CD4-positive, alpha-beta memory T cell (primary cell): ENCODE measurements around the gene ST3GAL2. TPM values are rescaled to one million over a fixed set of nuclear protein-coding genes. Genes with fewer than 3 reads are reported as not detected.
A peak's percentile ranks its signal among the peaks of the same experiment; 100 is the strongest.
"Not testable (repeated sequence)": the region's sequence is repeated elsewhere in the genome, so short reads cannot be mapped to it uniquely, and the experiment has no call there.

Experiments
- CTCF ChIA-PET: fragments of 350-600 bp; sonication (Branson Sonifier 250); formaldehyde crosslinking; loops from one replicate; lab custom pipeline; 2021; ENCODE audit warnings: inconsistent platforms; ENCODE audit not compliant: partially characterized antibody; lab: Charles Lee
- POLR2A ChIA-PET: fragments of 350-600 bp; sonication (Branson Sonifier 250); formaldehyde crosslinking; loops from one replicate; lab custom pipeline; 2021; ENCODE audit not compliant: partially characterized antibody; lab: Charles Lee
- DNase-seq, 5 donors: peaks; one replicate each; pipeline versions ENCODE4 v3.0.0 to v3.0.0-alpha.2; 2020 to 2022; ENCODE audit warnings: mixed read lengths in 1 of 5
- H3K27ac ChIP-seq: one replicate; pipeline ENCODE4 v1.7.0; 2013; ENCODE audit warnings: low read depth, low read length
- H3K27me3 ChIP-seq: 2 replicates; pipeline ENCODE4 v1.7.0; 2013; ENCODE audit warnings: mild to moderate bottlenecking, low read length, moderate library complexity; ENCODE audit not compliant: insufficient read depth
- H3K36me3 ChIP-seq: 2 replicates; pipeline ENCODE4 v1.7.0; 2013; ENCODE audit warnings: mild to moderate bottlenecking, low read length, moderate library complexity; ENCODE audit not compliant: insufficient read depth
- H3K4me1 ChIP-seq: 2 replicates; pipeline ENCODE4 v1.7.0; 2013; ENCODE audit warnings: mild to moderate bottlenecking, low read length, moderate library complexity; ENCODE audit not compliant: insufficient read depth
- H3K4me3 ChIP-seq, 2 donors: one replicate each; pipeline ENCODE4 v1.7.0; 2013; ENCODE audit warnings: low read length in 2 of 2, mild to moderate bottlenecking in 1 of 2
- H3K9me3 ChIP-seq, 2 donors: one replicate each; pipeline ENCODE4 v1.7.0; 2013; ENCODE audit warnings: low read length in 2 of 2, control low read depth in 1 of 2; ENCODE audit not compliant: control insufficient read depth in 1 of 2
- H3K27ac Mint-ChIP-seq, 7 donors: one replicate each; pipeline ENCODE4 v1.8.0; 2020 to 2021; ENCODE audit warnings: mixed read lengths in 7 of 7, mild to moderate bottlenecking in 6 of 7, inconsistent platforms in 3 of 7, moderate library complexity in 3 of 7
- H3K27me3 Mint-ChIP-seq, 2 donors: one replicate each; pipeline ENCODE4 v1.8.0; 2020 to 2021; ENCODE audit warnings: mixed read lengths in 2 of 2
- H3K36me3 Mint-ChIP-seq, 2 donors: one replicate each; pipeline ENCODE4 v1.8.0; 2020 to 2021; ENCODE audit warnings: mixed read lengths in 2 of 2, inconsistent platforms in 1 of 2, mild to moderate bottlenecking in 1 of 2
- H3K4me1 Mint-ChIP-seq, 4 donors: one replicate each; pipeline ENCODE4 v1.8.0; 2020 to 2021; ENCODE audit warnings: mixed read lengths in 4 of 4, mild to moderate bottlenecking in 1 of 4
- H3K4me3 Mint-ChIP-seq, 8 donors: one replicate each; pipeline ENCODE4 v1.8.0; 2020 to 2021; ENCODE audit warnings: mixed read lengths in 8 of 8, mild to moderate bottlenecking in 7 of 8, moderate library complexity in 6 of 8, inconsistent platforms in 3 of 8
- H3K9me3 Mint-ChIP-seq, 8 donors: one replicate each; pipeline ENCODE4 v1.8.0; 2020 to 2021; ENCODE audit warnings: mixed read lengths in 8 of 8, mild to moderate bottlenecking in 5 of 8, inconsistent platforms in 3 of 8, moderate library complexity in 1 of 8
- intact Hi-C: fragments of 100-400 bp; cut with micrococcal nuclease; formaldehyde crosslinking; loops from one replicate; pipeline ENCODE4 v1.15.1; 2023
- polyA plus RNA-seq, 2 donors: library from polyadenylated mRNA; unstranded; fragments of 300-500 nt; fragmentation: Illumina TruSeq; gene quantifications; one replicate each; pipeline ENCODE4 v1.2.3, GENCODE V29; 2021
- total RNA-seq, 2 experiments: library from RNA; stranded (reverse); gene quantifications; one replicate each; pipeline ENCODE4 v1.2.3, GENCODE V29; 2021

ST3GAL2 gene
- total and polyA plus RNA-seq, 4 experiments from 2014 or later = 10.0 to 30.8 (median 21.7) TPM

DNA sequence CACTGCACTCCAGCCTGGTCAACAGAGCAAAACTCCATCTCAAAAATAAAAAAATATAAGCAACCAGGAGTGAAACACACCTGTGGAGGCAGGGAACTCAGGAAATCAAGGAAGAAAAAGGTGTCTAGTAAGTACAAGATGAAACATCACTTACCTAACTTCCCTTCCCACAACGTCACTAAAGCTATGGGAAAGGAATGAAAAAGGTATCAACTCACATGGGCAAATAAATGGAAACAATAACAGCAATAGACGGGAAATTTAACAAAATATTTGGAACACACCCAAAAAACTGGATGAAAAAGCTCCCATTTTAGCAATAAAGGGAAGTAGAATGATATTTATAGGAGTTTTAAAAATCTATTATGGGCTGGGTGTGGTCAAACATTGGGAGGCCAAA is 61.1 kb downstream of the ST3GAL2 start:
- no peaks in the 10 kb centered on the region for H3K27me3 Mint-ChIP-seq
- intact Hi-C loops = no loop called here
- H3K4me1 Mint-ChIP-seq = peaks cover 5 to 28% (median 13%) of the 10 kb centered on the region in 4 donors
- H3K27ac ChIP-seq = no peak overlapping the region
- no peaks in the 10 kb centered on the region for H3K9me3 ChIP-seq
- CTCF ChIA-PET = interaction anchor here (0.7 to 3.2 kb wide), 2 partner anchors 18 to 123 kb away, joined by 3 to 9 read pairs; no protein-coding TSS in a partner anchor
- POLR2A ChIA-PET = interaction anchor here (0.7 to 6.5 kb wide), 5 partner anchors 8 to 147 kb away, joined by 3 to 58 read pairs (median 3); partner anchors contain the start of genes COG4 and SF3B3
- H3K4me3 ChIP-seq = no peak overlapping the region
- H3K36me3 Mint-ChIP-seq = peaks cover 13 to 33% of the 10 kb centered on the region in 2 donors
- DNase-seq = no peak
- no peaks in the 10 kb centered on the region for H3K9me3 Mint-ChIP-seq
- no peaks in the 10 kb centered on the region for H3K27me3 ChIP-seq
- peaks cover 7% of the 10 kb centered on the region for H3K36me3 ChIP-seq
- H3K4me1 ChIP-seq = peaks cover 19% of the 10 kb centered on the region
- peak overlapping the region in 6 of 8 donors; percentile 14 to 48 (median 26) for H3K4me3 Mint-ChIP-seq
- H3K27ac Mint-ChIP-seq = peak overlapping the region in 5 of 7 donors; percentile 5 to 75 (median 50)

DNA sequence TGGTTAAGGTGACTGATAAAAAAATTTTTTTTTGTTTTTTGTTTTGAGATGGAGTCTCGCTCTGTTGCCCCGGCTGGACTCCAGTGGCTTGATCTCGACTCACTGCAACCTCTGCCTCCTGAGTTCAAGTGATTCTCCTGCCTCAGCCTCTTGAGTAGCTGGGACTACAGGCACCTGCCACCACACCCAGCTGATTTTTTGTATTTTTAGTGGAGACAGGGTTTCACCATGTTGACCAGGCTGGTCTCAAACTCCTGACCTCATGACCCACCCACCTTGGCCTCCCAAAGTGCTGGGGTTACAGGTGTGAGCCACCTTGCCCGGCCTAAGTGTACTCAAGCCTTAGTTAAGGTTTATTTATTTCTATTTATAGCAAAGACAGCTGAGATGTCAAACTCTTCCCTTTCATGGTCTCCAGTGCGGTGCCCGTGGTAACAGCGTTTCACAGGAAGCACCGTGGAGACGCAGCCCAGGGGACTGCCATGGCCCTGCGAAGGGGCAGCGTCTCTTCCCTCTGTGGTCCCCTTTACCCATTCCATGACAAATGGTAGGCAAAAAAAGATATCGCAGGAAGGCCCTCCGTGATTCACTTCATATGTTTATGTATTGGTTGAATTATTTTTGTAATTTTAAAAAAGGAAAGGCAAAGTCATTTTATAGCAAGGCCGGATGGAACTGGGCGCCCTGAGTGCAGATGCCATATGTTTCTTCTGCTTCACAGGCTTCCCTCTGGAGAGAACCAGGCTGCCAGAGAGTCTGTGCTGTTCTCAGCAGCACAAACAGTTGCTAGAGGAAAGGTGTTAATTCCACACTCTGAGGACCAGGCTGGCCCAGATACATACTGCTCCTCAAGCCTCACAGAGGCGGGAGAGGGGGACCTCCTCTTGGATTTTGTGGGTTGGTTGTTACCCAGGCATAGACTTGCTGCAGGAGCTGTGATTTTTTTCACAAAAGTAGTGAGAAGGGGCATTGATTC is 63.0 kb downstream of the ST3GAL2 start:
- Mint-ChIP-seq H3K36me3 (peaks cover 17 to 43% of the 10 kb centered on the region in 2 donors), H3K27me3 (no peaks in the 10 kb centered on the region), H3K9me3 (no peaks in the 10 kb centered on the region), H3K4me3 (peak overlapping the region in 1 of 8 donors; percentile 17), H3K4me1 (peaks cover 4 to 22% (median 11%) of the 10 kb centered on the region in 4 donors), H3K27ac (peak overlapping the region in 3 of 7 donors; percentile 25 to 64 (median 54))
- DNase-seq = no peak
- Histone ChIP-seq H3K27ac (no peak overlapping the region), H3K4me1 (peaks cover 14% of the 10 kb centered on the region), H3K4me3 (no peak overlapping the region), H3K36me3 (peaks cover 19% of the 10 kb centered on the region), H3K9me3 (no peaks in the 10 kb centered on the region), H3K27me3 (no peaks in the 10 kb centered on the region)
- intact Hi-C loops = no loop called here
- CTCF ChIA-PET = interaction anchor here (3.2 kb wide), 1 partner anchor 16 kb away, joined by 9 read pairs; no protein-coding TSS in a partner anchor
- POLR2A ChIA-PET = interaction anchor here (1.2 to 1.8 kb wide), 3 partner anchors 27 to 78 kb away, joined by 3 to 8 read pairs (median 4); partner anchors contain the start of genes DDX19A and FCSK

DNA sequence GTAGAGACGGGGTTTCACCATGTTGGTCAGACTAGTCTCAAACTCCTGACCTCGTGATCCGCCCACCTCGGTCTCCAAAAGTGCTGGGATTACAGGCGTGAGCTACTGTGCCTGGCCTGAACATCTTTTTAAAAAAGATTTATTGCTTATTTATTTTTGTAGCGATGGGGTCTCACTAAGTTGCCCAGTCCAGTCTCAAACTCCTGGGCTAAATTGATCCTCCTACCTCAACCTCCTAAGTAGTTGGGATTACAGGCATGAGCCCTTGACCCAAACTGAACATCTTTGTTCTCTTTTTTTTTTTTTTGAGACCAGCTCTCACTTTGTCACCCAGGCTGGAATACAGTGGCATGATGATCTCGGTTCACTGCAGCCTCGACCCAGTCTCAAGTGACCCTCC is 64.7 kb downstream of the ST3GAL2 start:
- no peaks in the 10 kb centered on the region for H3K9me3 ChIP-seq
- ChIA-PET CTCF (interaction anchor here (2.0 kb wide), 1 partner anchor 279 kb away, joined by 10 read pairs; no protein-coding TSS in a partner anchor), POLR2A (interaction anchor here (0.7 to 1.8 kb wide), 3 partner anchors 27 to 80 kb away, joined by 4 to 8 read pairs (median 4); partner anchors contain the start of genes DDX19A and FCSK)
- intact Hi-C loops = no loop called here
- no peak overlapping the region for H3K4me3 ChIP-seq
- H3K36me3 ChIP-seq = peaks cover 21% of the 10 kb centered on the region
- no peak for DNase-seq
- Mint-ChIP-seq H3K27ac (peak overlapping the region in 3 of 7 donors; percentile 43 to 81 (median 53)), H3K4me1 (peaks cover 5 to 15% (median 10%) of the 10 kb centered on the region in 4 donors), H3K9me3 (no peaks in the 10 kb centered on the region), H3K27me3 (no peaks in the 10 kb centered on the region), H3K4me3 (no peak overlapping the region), H3K36me3 (peaks cover 23 to 47% of the 10 kb centered on the region in 2 donors)
- no peak overlapping the region for H3K27ac ChIP-seq
- no peaks in the 10 kb centered on the region for H3K27me3 ChIP-seq
- H3K4me1 ChIP-seq = peaks cover 8% of the 10 kb centered on the region

DNA sequence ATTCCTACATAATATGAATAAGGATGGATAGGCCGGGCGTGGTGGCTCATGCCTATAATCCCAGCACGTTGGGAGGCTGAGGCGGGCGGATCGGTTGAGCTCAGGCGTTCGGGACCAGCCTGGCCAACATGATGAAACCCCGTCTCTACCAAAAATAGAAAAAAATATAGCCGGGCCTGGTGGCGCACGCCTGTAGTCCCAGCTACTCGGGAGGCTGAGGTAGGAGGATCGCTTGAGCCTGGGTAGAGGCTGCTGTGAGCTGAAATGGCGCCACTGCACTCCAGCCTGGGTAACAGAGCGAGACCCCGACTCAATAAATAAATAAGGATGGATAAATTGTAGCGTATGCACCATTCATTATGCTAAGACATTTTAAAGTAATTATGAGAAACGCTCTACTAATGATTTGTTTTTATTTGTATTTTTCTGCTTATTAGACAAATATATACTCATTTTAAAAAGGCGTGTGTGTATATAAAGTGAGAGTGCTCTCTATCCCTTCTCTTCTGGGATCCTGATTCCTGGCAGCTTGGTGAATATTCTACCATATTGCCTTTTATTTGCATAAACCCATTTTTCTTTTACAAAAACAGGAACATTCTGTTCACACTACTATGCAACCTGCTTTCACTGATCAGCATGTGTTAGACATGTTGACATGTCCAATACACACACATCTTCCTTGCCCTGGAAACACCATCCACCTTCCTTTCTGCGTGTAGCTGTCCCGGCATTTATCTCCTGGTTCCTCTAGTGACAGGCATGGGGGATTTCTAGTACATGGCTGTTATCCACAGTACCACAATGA is 65.8 kb downstream of the ST3GAL2 start:
- ChIA-PET POLR2A (interaction anchor here (0.9 to 1.9 kb wide), 3 partner anchors 8 to 84 kb away, joined by 3 to 10 read pairs (median 4); partner anchors contain the start of genes AARS1 and DDX19A), CTCF (interaction anchor here (1.0 to 2.0 kb wide), 4 partner anchors 9 to 280 kb away, joined by 3 to 10 read pairs (median 3); no protein-coding TSS in a partner anchor)
- Histone ChIP-seq H3K27ac (no peak overlapping the region), H3K4me1 (peaks cover 4% of the 10 kb centered on the region), H3K27me3 (no peaks in the 10 kb centered on the region), H3K4me3 (no peak overlapping the region), H3K36me3 (peaks cover 25% of the 10 kb centered on the region), H3K9me3 (no peaks in the 10 kb centered on the region)
- H3K9me3 Mint-ChIP-seq = no peaks in the 10 kb centered on the region
- no peak overlapping the region for H3K4me3 Mint-ChIP-seq
- peaks cover 4 to 11% (median 9%) of the 10 kb centered on the region in 4 donors for H3K4me1 Mint-ChIP-seq
- H3K27me3 Mint-ChIP-seq = no peaks in the 10 kb centered on the region
- DNase-seq = no peak
- intact Hi-C loops = no loop called here
- H3K27ac Mint-ChIP-seq = peak overlapping the region in 4 of 7 donors; percentile 27 to 47 (median 34)
- H3K36me3 Mint-ChIP-seq = peaks cover 23 to 52% of the 10 kb centered on the region in 2 donors

DNA sequence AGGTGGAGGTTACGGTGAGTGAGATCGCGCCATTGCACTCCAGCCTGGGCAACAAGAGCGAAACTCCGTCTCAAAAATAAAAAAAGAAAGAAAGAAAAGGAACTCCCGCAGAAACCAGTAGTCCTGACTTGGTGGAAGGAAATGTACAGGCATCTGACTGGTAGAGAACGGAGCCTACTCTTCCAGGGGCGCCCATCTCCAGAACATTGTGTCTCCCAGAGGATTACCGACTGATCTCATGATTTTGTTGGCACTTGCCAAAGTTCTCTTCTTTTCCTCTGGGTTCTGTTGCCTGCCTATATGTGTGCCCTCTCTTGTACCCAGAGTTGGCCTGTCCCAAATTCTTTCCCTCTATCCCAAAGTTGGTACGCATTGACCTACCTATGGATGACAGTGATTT is 68.0 kb downstream of the ST3GAL2 start:
- Histone ChIP-seq H3K27ac (no peak overlapping the region), H3K4me3 (no peak overlapping the region), H3K9me3 (no peaks in the 10 kb centered on the region), H3K27me3 (no peaks in the 10 kb centered on the region), H3K36me3 (peaks cover 29% of the 10 kb centered on the region), H3K4me1 (peaks cover 4% of the 10 kb centered on the region)
- Mint-ChIP-seq H3K9me3 (no peaks in the 10 kb centered on the region), H3K36me3 (peaks cover 15 to 58% of the 10 kb centered on the region in 2 donors), H3K27me3 (no peaks in the 10 kb centered on the region), H3K4me3 (no peak overlapping the region), H3K27ac (peak overlapping the region in 1 of 7 donors; percentile 14), H3K4me1 (peaks cover 3 to 6% (median 5%) of the 10 kb centered on the region in 4 donors)
- DNase-seq = no peak
- ChIA-PET CTCF (no interaction called here), POLR2A (interaction anchor here (2.0 kb wide), 1 partner anchor 9 kb away, joined by 22 read pairs; no protein-coding TSS in a partner anchor)
- intact Hi-C loops = no loop called here

DNA sequence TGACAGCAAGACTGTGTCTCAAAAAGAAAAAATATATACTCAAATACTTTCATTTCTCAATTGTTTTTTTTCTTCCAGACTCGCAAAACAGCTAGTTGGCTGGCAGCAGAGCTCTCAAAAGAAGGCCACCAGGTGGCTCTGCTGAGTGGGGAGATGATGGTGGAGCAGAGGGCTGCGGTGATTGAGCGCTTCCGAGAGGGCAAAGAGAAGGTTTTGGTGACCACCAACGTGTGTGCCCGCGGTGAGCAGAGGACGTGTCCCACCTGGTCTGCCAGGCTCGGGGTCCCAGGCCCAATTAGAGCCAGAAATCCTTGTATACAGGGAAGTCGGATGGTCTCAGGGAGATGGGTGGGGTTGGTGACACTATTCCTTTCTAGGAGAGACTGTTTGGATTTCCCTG is 68.8 kb downstream of the ST3GAL2 start:
- Mint-ChIP-seq H3K27ac (peak overlapping the region; percentile 53 to 90 (median 82)), H3K36me3 (peaks cover 16 to 61% of the 10 kb centered on the region in 2 donors), H3K4me3 (peak overlapping the region in 1 of 8 donors; percentile 61)
- H3K9me3 ChIP-seq, H3K27me3 Mint-ChIP-seq, H3K4me1 ChIP-seq, H3K27me3 ChIP-seq, H3K4me3 ChIP-seq, H3K9me3 Mint-ChIP-seq, intact Hi-C loops, H3K4me1 Mint-ChIP-seq, H3K27ac ChIP-seq: not testable (repeated sequence)
- ChIA-PET CTCF (interaction anchor here (0.6 to 2.2 kb wide), 15 partner anchors 10 to 288 kb away, joined by 3 to 18 read pairs (median 4); partner anchors contain the start of genes DDX19A and FCSK), POLR2A (interaction anchor here (0.6 to 2.0 kb wide), 5 partner anchors 8 to 113 kb away, joined by 3 to 22 read pairs (median 3); no protein-coding TSS in a partner anchor)
- peaks cover 33% of the 10 kb centered on the region for H3K36me3 ChIP-seq
- peak; percentile 41 to 60 (median 50) for DNase-seq
